Stomach (tissue), 9 donors: ENCODE data around the gene ERCC6L2. TPM values are rescaled to one million over a fixed set of nuclear protein-coding genes. Genes with fewer than 3 reads are reported as not detected.
A peak's percentile ranks its signal among the peaks of the same experiment; 100 is the strongest.

Source experiments
- DNase-seq, 2 donors: peaks; one replicate each; pipeline versions ENCODE4 v3.0.0 to v3.0.0-alpha.2; 2013 to 2019
- H3K27ac ChIP-seq, 5 donors: fragments of 200-600 bp in 4 of 5; sonication (generic) in 4 of 5; one replicate each; pipeline ENCODE4 v1.5.1; 2013 to 2019; ENCODE audit warnings: mild to moderate bottlenecking in 1 of 5, moderate library complexity in 1 of 5
- H3K27me3 ChIP-seq, 3 donors: fragments of 200-600 bp; sonication (generic); one replicate each; pipeline ENCODE4 v1.5.1; 2017 to 2019; ENCODE audit warnings: mixed run types in 1 of 3
- H3K36me3 ChIP-seq, 4 donors: fragments of 200-600 bp; sonication (generic); 1 replicate in 3 of 4; 2 replicates in 1 of 4; pipeline ENCODE4 v1.5.1; 2016 to 2019
- H3K4me1 ChIP-seq, 4 donors: fragments of 200-600 bp; sonication (generic); one replicate each; pipeline ENCODE4 v1.5.1; 2016 to 2019
- H3K4me3 ChIP-seq, 4 donors: fragments of 200-600 bp; sonication (generic) in 3 of 4; one replicate each; pipeline ENCODE4 v1.5.1; 2016 to 2019; ENCODE audit warnings: mild to moderate bottlenecking in 1 of 4
- H3K9me3 ChIP-seq, 4 donors: fragments of 200-600 bp; sonication (generic); one replicate each; pipeline ENCODE4 v1.5.1; 2016 to 2019
- CTCF ChIP-seq, 7 experiments: fragments of 450-650 bp in 4 of 7; fragments of 200-600 bp in 3 of 7; sonication (generic) in 3 of 7; IDR thresholded peaks; one replicate each; pipeline ENCODE4 v1.5.1; 2016 to 2019; ENCODE audit warnings: antibody characterized with exemption in 7 of 7, control low read depth in 2 of 7, mild to moderate bottlenecking in 1 of 7
- EP300 ChIP-seq: sonication (generic); formaldehyde crosslinking; IDR thresholded peaks from one replicate; pipeline ENCODE4 v1.6.1; 2017; ENCODE audit warnings: antibody characterized with exemption
- POLR2A ChIP-seq, 4 donors: fragments of 450-650 bp; IDR thresholded peaks; one replicate each; pipeline ENCODE4 v1.6.1; 2016; ENCODE audit warnings: antibody characterized with exemption in 4 of 4, control low read depth in 2 of 4, mild to moderate bottlenecking in 1 of 4, moderate library complexity in 1 of 4
- POLR2AphosphoS5 ChIP-seq, 3 donors: sonication (generic); formaldehyde crosslinking; IDR thresholded peaks; one replicate each; pipeline ENCODE4 v1.6.1; 2016; ENCODE audit warnings: antibody characterized with exemption in 3 of 3
- WGBS, 5 donors: extraction: QIAGEN DNeasy Blood & Tissue Kit in 3 of 5; methylation state at CpG; one replicate each; pipeline versions ENCODE4 v1.1.5 to v1.1.7; 2013 to 2018; 5-methylcytosine and 5-hydroxymethylcytosine counted together
- intact Hi-C: fragments of 100-400 bp; cut with DNase I; formaldehyde crosslinking; loops from one replicate; pipeline ENCODE4 v1.15.1; 2023; ENCODE audit warnings: low total_unique reads
- polyA plus RNA-seq, 3 donors: library from polyadenylated mRNA; stranded (reverse); fragments of 200-250 nt; gene quantifications; one replicate each; pipeline ENCODE4 v1.2.3, GENCODE V29; 2013
- total RNA-seq, 5 donors: library from RNA; depleted of rRNA; stranded (reverse); fragments of >200 nt; gene quantifications; one replicate each; pipeline versions ENCODE4 v1.1.0 to v1.2.3, GENCODE V29; 2014 to 2016
- donor health status: healthy with polysubstance abuse.
- donor health status: Bipolar disorder and iron deficiency.
- donor health status: healthy.

The ERCC6L2 gene
- total and polyA plus RNA-seq, 8 donors: 3.9 to 218 (median 34.1) TPM

GRCh38 chr9:96004379-96004778 lies 128.9 kb downstream of the ERCC6L2 start:
- intact Hi-C loops: no loop called here

DNA sequence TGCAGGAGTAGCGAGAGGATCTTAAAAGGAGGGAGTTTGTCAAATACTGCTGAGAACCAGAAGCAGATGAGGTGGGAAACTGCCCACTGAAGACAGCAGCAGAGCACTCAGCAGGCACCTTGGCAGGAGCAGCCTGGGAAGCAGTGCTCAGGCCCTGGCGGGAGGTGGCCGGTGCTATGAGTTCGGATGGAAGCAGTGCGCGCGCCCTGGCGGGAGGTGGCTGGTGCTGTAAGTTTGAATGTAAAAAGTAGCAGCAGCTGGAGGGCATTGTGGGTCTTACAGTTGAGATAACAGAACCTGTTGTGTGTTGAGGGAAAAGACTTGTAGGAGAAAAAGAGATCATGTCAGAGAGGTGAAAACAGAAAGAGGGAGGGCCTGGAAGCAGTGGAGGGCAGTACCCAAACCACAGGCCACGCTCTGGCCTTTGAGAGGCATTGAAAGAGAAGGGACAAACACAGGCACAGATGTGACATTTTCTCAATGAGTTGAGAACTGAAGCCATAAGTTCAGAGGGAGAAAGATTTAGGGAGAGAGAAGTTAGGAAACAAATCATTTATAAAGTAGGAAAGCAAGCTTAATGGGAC lies 130.9 kb downstream of the ERCC6L2 start:
- peaks cover 0 to 65% (median 44%) of the 10 kb centered on the region in 4 donors for H3K36me3 ChIP-seq
- intact Hi-C loops: no loop called here
- TF ChIP-seq EP300: no peak

More at GRCh38 chr9:96004379-96004778, 128.9 kb downstream of the ERCC6L2 start:
- Histone ChIP-seq H3K27me3 (no peaks in the 10 kb centered on the region), H3K9me3 (peaks cover 0 to 16% (median 3%) of the 10 kb centered on the region in 4 donors), H3K4me3 (no peak overlapping the region), H3K4me1 (peaks cover 6 to 14% (median 10%) of the 10 kb centered on the region in 4 donors), H3K36me3 (peaks cover 0 to 59% (median 42%) of the 10 kb centered on the region in 4 donors), H3K27ac (no peak overlapping the region)
- no peak for DNase-seq
- 48 to 97% (median 83%) methylated on average over 2 of the region's 2 CpGs for WGBS, 5 donors
- TF ChIP-seq EP300 (no peak), POLR2AphosphoS5 (IDR thresholded peaks at IDR 0.05) (no peak), POLR2A (IDR thresholded peaks at IDR 0.05) (no peak), CTCF (IDR thresholded peaks at IDR 0.05) (no peak)

GRCh38 chr9:96006961-96007360 lies 131.5 kb downstream of the ERCC6L2 start:
- Histone ChIP-seq H3K27me3 (no peaks in the 10 kb centered on the region), H3K36me3 (peaks cover 0 to 62% (median 43%) of the 10 kb centered on the region in 4 donors), H3K4me3 (no peak overlapping the region), H3K9me3 (peaks cover 0 to 7% (median 3%) of the 10 kb centered on the region in 4 donors), H3K27ac (no peak overlapping the region), H3K4me1 (peaks cover 15 to 25% (median 22%) of the 10 kb centered on the region in 4 donors)
- no peak for TF ChIP-seq POLR2A (IDR thresholded peaks at IDR 0.05)
- TF ChIP-seq CTCF (IDR thresholded peaks at IDR 0.05): no peak
- no peak for TF ChIP-seq POLR2AphosphoS5 (IDR thresholded peaks at IDR 0.05)
- no peak for TF ChIP-seq EP300
- intact Hi-C loops: no loop called here
- no peak for DNase-seq

More for the DNA sequence above, 130.9 kb downstream of the ERCC6L2 start:
- Histone ChIP-seq H3K27ac (no peak overlapping the region), H3K27me3 (no peaks in the 10 kb centered on the region), H3K9me3 (peaks cover 0 to 13% (median 3%) of the 10 kb centered on the region in 4 donors), H3K4me1 (peaks cover 15 to 25% (median 22%) of the 10 kb centered on the region in 4 donors), H3K4me3 (no peak overlapping the region)
- 93 to 97% (median 96%) methylated on average over 9 of the region's 9 CpGs for WGBS, 5 donors
- no peak for DNase-seq

GRCh38 chr9:96008502-96009222 lies 133.2 kb downstream of the ERCC6L2 start:
- no peaks in the 10 kb centered on the region for H3K27me3 ChIP-seq
- no peak for TF ChIP-seq POLR2A (IDR thresholded peaks at IDR 0.05)
- no peak for TF ChIP-seq CTCF (IDR thresholded peaks at IDR 0.05)
- TF ChIP-seq EP300: no peak
- TF ChIP-seq POLR2AphosphoS5 (IDR thresholded peaks at IDR 0.05): no peak
- no peak overlapping the region for H3K4me3 ChIP-seq
- 71 to 80% (median 77%) methylated on average over 12 of the region's 12 CpGs for WGBS, 5 donors
- peaks cover 15 to 25% (median 22%) of the 10 kb centered on the region in 4 donors for H3K4me1 ChIP-seq
- intact Hi-C loops: no loop called here
- H3K36me3 ChIP-seq: peaks cover 0 to 71% (median 53%) of the 10 kb centered on the region in 4 donors
- no peaks in the 10 kb centered on the region for H3K9me3 ChIP-seq
- peak overlapping the region in 1 of 5 donors; percentile 48 for H3K27ac ChIP-seq
- no peak for DNase-seq
